Neural progenitor cell (in vitro differentiated cells): ENCODE data around the gene SKIC8. TPM values are rescaled to one million over a fixed set of nuclear protein-coding genes. Genes with fewer than 3 reads are reported as not detected.

Source experiments
- DNase-seq: peaks from one replicate; pipeline ENCODE4 v3.0.0-alpha.2; 2016; ENCODE audit warnings: low spot score
- H2AFZ ChIP-seq: fragments of 200-600 bp; sonication (generic); replicated peaks from 2 replicates; pipeline ENCODE4 v1.6.1; 2016; ENCODE audit warnings: antibody characterized with exemption
- H3F3A ChIP-seq: fragments of 200-600 bp; sonication (generic); 2 replicates; pipeline ENCODE4 v1.6.1; 2016; ENCODE audit warnings: antibody characterized with exemption, low read depth
- H3K27ac ChIP-seq: fragments of 200-600 bp; sonication (generic); 2 replicates; pipeline ENCODE4 v1.5.1; 2016; ENCODE audit warnings: mild to moderate bottlenecking
- H3K27me3 ChIP-seq: fragments of 200-600 bp; sonication (generic); 2 replicates; pipeline ENCODE4 v1.6.1; 2016; ENCODE audit warnings: mild to moderate bottlenecking, moderate library complexity
- H3K36me3 ChIP-seq: fragments of 200-600 bp; sonication (generic); 2 replicates; pipeline ENCODE4 v1.5.1; 2016
- H3K4me1 ChIP-seq: fragments of 200-600 bp; sonication (generic); 2 replicates; pipeline ENCODE4 v1.6.1; 2016; ENCODE audit warnings: mixed run types
- H3K4me2 ChIP-seq: fragments of 200-600 bp; sonication (generic); 2 replicates; pipeline ENCODE4 v1.6.1; 2016
- H3K4me3 ChIP-seq: fragments of 200-600 bp; sonication (generic); 2 replicates; pipeline ENCODE4 v1.5.1; 2016
- H3K79me2 ChIP-seq: fragments of 200-600 bp; sonication (generic); 2 replicates; pipeline ENCODE4 v1.6.1; 2016; ENCODE audit warnings: low read depth
- H3K9ac ChIP-seq: fragments of 200-600 bp; sonication (generic); 2 replicates; pipeline ENCODE4 v1.6.1; 2016
- H3K9me3 ChIP-seq: fragments of 200-600 bp; sonication (generic); 2 replicates; pipeline ENCODE4 v1.5.1; 2016; ENCODE audit warnings: low read depth
- H4K20me1 ChIP-seq: fragments of 200-600 bp; sonication (generic); 2 replicates; pipeline ENCODE4 v1.6.1; 2016; ENCODE audit warnings: low read depth
- H3K27ac Mint-ChIP-seq: 3 replicates; pipeline ENCODE4 v1.8.0; 2021; ENCODE audit warnings: mixed read lengths
- H3K27me3 Mint-ChIP-seq: 2 replicates; pipeline ENCODE4 v1.8.0; 2022; ENCODE audit warnings: low read depth, mild to moderate bottlenecking, inconsistent platforms, moderate library complexity, mixed read lengths; ENCODE audit not compliant: insufficient read depth
- H3K36me3 Mint-ChIP-seq: 3 replicates; pipeline ENCODE4 v1.8.0; 2021; ENCODE audit warnings: mixed read lengths
- H3K4me1 Mint-ChIP-seq: 3 replicates; pipeline ENCODE4 v1.8.0; 2021; ENCODE audit warnings: mixed read lengths
- H3K4me3 Mint-ChIP-seq: 3 replicates; pipeline ENCODE4 v1.8.0; 2021; ENCODE audit warnings: mild to moderate bottlenecking, moderate library complexity, mixed read lengths
- H3K9me3 Mint-ChIP-seq: 3 replicates; pipeline ENCODE4 v1.8.0; 2020; ENCODE audit warnings: mixed read lengths
- EZH2 ChIP-seq: fragments of 200-600 bp; sonication (generic); IDR thresholded peaks from 2 replicates; pipeline ENCODE4 v1.6.1; 2017; ENCODE audit warnings: antibody characterized with exemption, mild to moderate bottlenecking, moderate library complexity
- EZH2phosphoT487 ChIP-seq: fragments of 200-600 bp; sonication (generic); IDR thresholded peaks from 2 replicates; pipeline ENCODE4 v1.6.1; 2017; ENCODE audit warnings: antibody characterized with exemption
- total RNA-seq: library from RNA; depleted of rRNA; stranded (reverse); fragments of >200 nt; gene quantifications from 2 replicates; pipeline ENCODE4 v1.2.3, GENCODE V29; 2015; ENCODE audit warnings: low replicate concordance
- TF ChIP-seq, protein P1 (sequence below): fragments of 200-600 bp; sonication (generic); IDR thresholded peaks from 2 replicates; pipeline ENCODE4 v1.5.1; 2017; ENCODE audit warnings: antibody characterized with exemption, mild to moderate bottlenecking

Gene SKIC8
- total RNA-seq, 1 donor from 2014 or later, result 76.0 TPM

DNA sequence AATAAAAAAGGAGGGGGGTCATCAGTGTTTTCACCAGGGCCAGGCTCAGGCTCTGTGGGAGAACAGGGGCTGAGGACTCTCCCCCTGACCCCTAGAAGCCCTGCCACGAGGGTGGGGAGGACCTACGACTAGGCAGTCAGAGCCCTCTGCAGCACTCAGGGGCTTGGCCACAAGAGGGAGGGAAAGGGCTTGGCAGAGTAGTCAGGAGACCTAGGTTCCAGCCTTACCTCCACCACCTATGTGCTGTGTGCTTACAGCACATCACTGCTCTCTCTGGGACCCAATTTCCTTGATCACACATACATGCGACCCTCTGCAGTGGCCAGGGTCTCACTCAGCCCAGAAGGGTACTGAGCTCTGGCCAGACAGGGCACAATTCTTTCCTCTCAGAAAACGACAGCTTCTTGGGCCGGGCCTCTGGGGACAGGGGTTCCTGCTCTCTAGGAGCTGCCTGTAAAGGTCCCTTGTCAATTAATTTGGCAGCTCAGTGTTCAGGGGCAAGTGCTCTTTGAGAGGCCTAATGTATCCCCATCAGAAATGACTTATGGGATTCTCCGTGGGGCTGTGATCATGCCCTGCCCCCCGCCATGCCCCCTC lies 16.4 kb upstream of the SKIC8 start:
- no peaks in the 10 kb centered on the region for H3K36me3 Mint-ChIP-seq
- Histone ChIP-seq H3F3A (peaks cover 24% of the 10 kb centered on the region), H3K36me3 (no peaks in the 10 kb centered on the region), H3K9ac (no peak overlapping the region), H3K4me1 (peaks cover 44% of the 10 kb centered on the region), H3K79me2 (no peaks in the 10 kb centered on the region), H3K4me3 (no peak overlapping the region), H3K27me3 (no peaks in the 10 kb centered on the region), H2AFZ (peak overlapping the region; percentile 57), H3K4me2 (peak overlapping the region; percentile 1), H4K20me1 (no peaks in the 10 kb centered on the region), H3K9me3 (no peaks in the 10 kb centered on the region), H3K27ac (peak overlapping the region; percentile 78)
- peaks cover 11% of the 10 kb centered on the region for H3K27me3 Mint-ChIP-seq
- TF ChIP-seq EZH2, result no peak
- TF ChIP-seq, protein P1, sequence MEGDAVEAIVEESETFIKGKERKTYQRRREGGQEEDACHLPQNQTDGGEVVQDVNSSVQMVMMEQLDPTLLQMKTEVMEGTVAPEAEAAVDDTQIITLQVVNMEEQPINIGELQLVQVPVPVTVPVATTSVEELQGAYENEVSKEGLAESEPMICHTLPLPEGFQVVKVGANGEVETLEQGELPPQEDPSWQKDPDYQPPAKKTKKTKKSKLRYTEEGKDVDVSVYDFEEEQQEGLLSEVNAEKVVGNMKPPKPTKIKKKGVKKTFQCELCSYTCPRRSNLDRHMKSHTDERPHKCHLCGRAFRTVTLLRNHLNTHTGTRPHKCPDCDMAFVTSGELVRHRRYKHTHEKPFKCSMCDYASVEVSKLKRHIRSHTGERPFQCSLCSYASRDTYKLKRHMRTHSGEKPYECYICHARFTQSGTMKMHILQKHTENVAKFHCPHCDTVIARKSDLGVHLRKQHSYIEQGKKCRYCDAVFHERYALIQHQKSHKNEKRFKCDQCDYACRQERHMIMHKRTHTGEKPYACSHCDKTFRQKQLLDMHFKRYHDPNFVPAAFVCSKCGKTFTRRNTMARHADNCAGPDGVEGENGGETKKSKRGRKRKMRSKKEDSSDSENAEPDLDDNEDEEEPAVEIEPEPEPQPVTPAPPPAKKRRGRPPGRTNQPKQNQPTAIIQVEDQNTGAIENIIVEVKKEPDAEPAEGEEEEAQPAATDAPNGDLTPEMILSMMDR, result peak; percentile 56
- H3K4me1 Mint-ChIP-seq, result peaks cover 58% of the 10 kb centered on the region
- no peak overlapping the region for H3K4me3 Mint-ChIP-seq
- peak overlapping the region; percentile 99 for H3K27ac Mint-ChIP-seq
- no peaks in the 10 kb centered on the region for H3K9me3 Mint-ChIP-seq
- DNase-seq, result peak; percentile 83

DNA sequence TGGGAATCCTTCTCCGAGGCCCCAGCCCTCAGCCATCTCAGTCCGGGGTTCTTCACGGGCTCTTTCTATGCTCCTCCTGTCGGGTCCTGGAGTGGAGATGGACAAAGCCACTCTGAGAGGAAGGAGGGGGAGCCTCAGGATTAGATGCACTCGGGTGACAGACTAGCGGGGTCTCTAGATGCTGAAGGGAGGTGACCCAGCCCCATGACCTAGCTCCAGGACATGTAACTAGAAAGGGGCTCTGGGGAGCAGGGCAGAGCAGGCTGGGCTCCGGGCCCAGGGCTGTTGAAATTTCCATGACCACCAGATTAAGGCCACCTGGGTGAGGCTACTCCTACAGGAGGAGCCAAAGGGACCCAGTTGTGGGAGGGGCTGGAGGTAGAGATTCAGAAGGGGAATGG lies 14.8 kb upstream of the SKIC8 start:
- Mint-ChIP-seq H3K4me3 (peak overlapping the region; percentile 15), H3K27me3 (peaks cover 11% of the 10 kb centered on the region), H3K36me3 (no peaks in the 10 kb centered on the region), H3K9me3 (no peaks in the 10 kb centered on the region), H3K4me1 (peaks cover 50% of the 10 kb centered on the region), H3K27ac (peak overlapping the region; percentile 76)
- peak overlapping the region; percentile 40 for H2AFZ ChIP-seq
- H4K20me1 ChIP-seq, result no peaks in the 10 kb centered on the region
- TF ChIP-seq EZH2phosphoT487, result no peak
- TF ChIP-seq EZH2, result no peak
- TF ChIP-seq, protein P1, result no peak
- peaks cover 44% of the 10 kb centered on the region for H3K4me1 ChIP-seq
- H3K36me3 ChIP-seq, result no peaks in the 10 kb centered on the region
- H3K79me2 ChIP-seq, result no peaks in the 10 kb centered on the region
- H3K27me3 ChIP-seq, result no peaks in the 10 kb centered on the region
- no peaks in the 10 kb centered on the region for H3K9me3 ChIP-seq
- peak overlapping the region; percentile 64 for H3K4me2 ChIP-seq
- no peak overlapping the region for H3K27ac ChIP-seq
- no peak overlapping the region for H3K4me3 ChIP-seq
- DNase-seq, result no peak
- H3F3A ChIP-seq, result peaks cover 24% of the 10 kb centered on the region
- no peak overlapping the region for H3K9ac ChIP-seq

DNA sequence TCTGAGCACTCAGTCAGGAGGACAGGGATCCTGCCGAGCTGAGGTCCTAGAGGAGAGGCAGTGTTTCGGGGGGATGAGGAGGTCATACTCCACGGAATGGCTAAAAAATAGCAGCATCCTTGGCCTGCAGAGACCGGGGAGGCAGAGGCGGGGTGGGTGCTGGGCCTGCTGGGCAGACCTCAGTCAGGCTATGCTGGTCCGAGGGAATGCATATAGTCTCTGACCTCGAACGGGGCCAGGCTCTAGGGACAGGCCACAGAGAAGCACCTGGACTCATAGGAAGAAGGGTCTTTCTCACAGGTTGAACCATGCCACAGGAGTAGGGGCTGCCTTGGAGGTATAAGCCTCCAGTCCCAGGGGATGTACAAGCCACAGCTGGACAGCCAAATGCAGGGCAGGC lies 14.0 kb upstream of the SKIC8 start:
- peaks cover 44% of the 10 kb centered on the region for H3K4me1 ChIP-seq
- TF ChIP-seq, protein P1, result no peak
- TF ChIP-seq EZH2phosphoT487 (no peak), EZH2 (no peak)
- no peaks in the 10 kb centered on the region for H3K9me3 ChIP-seq
- Mint-ChIP-seq H3K27ac (peak overlapping the region; percentile 96), H3K4me1 (peaks cover 53% of the 10 kb centered on the region), H3K27me3 (peaks cover 11% of the 10 kb centered on the region), H3K9me3 (no peaks in the 10 kb centered on the region), H3K4me3 (peak overlapping the region; percentile 4), H3K36me3 (no peaks in the 10 kb centered on the region)
- peak overlapping the region; percentile 38 for H3K27ac ChIP-seq
- no peaks in the 10 kb centered on the region for H3K36me3 ChIP-seq
- no peak overlapping the region for H2AFZ ChIP-seq
- peak overlapping the region; percentile 64 for H3K4me2 ChIP-seq
- no peaks in the 10 kb centered on the region for H4K20me1 ChIP-seq
- no peak overlapping the region for H3K4me3 ChIP-seq
- H3K9ac ChIP-seq, result no peak overlapping the region
- DNase-seq, result no peak
- H3F3A ChIP-seq, result peaks cover 24% of the 10 kb centered on the region
- H3K79me2 ChIP-seq, result no peaks in the 10 kb centered on the region
- no peaks in the 10 kb centered on the region for H3K27me3 ChIP-seq
